GM11168 (cell line): ENCODE data around the gene PRR19.

Experiments
- in situ Hi-C: fragments of 300-500 bp; cut with MboI; formaldehyde crosslinking; loops from one replicate; pipeline ENCODE4 v1.12.0; 2022; ENCODE audit warnings: low sequenced_read_pairs; ENCODE audit not compliant: unreplicated experiment

The PRR19 gene

DNA sequence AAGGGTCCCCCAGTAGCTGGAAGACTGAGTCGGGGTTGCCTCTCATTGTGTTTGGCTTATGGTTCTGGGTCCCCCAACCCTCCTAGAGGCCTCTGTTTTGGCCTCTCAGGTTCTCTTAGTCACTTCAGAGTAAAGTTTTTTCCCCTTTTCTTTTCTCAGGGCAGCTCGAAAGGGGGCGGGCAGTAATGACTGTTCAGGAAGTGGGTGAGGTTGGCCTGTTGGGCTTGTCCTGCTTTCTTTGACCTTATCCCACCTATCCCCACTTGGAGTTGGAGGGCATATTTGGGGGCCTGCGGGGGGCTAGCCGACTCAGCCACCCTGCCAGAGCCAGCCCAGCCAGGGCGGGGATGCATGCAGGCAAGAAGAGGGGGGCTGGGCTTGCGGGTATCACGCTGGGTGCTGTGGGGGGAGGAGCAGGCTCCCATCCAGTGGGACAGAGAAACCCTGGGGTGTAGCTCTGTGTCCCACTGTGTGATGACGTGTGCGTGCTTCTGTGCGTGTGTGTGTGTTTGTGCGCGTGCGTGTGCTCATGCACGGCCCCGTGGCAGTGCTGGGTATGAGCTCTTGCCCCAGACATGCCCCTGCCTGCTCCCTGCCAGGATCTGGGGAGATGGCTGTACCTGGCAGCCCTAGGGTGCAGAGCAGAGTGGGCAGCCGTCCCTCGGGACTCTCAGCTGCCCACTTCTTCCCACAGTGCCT lies 31.4 kb upstream of the PRR19 start:
- in situ Hi-C loops = no loop called here

DNA sequence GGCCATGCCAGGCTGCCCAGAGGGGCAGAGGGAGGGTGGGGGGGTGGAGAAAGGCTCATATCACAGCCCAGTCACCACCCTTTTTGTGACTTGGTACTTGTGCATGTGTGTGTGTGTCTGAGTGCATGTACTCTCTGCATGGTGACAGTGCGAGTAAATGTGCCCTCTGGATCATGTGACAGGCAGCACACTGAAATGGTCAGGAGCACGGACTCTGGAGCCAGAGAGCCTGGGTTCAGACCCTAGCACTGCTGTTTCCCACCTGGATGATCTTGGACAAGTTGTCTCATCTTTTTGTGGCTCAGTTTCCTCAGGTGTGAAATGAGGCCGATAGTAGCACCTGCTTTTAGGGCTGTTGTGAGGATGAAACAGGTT lies 30.9 kb upstream of the PRR19 start:
- in situ Hi-C loops = no loop called here

DNA sequence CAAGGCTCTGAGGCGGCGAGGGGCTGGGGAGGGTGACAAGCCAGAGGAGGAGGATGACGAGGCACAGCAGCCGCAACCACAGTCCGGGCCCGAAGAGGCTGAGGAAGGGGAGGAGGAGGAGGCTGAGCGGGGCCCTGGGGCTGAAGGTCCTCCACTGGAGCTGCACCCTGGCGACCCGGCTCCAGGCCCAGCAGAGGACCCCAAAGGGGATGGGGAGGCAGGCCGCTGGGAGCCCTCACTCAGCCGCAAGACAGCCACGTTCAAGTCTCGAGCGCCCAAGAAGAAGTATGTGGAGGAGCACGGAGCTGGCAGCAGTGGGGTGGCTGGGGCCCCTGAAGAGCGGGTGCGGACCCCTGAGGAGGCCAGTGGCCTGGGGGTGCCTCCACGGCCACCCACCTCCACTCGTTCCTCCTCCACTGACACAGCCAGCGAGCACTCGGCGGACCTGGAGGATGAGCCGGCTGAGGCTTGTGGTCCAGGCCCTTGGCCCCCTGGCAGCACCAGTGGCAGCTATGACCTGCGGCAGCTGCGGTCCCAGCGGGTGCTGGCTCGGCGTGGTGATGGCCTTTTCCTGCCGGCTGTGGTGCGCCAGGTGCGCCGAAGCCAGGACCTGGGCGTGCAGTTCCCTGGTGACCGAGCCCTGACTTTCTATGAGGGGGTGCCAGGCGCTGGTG lies 29.9 kb upstream of the PRR19 start:
- in situ Hi-C loops = no loop called here

DNA sequence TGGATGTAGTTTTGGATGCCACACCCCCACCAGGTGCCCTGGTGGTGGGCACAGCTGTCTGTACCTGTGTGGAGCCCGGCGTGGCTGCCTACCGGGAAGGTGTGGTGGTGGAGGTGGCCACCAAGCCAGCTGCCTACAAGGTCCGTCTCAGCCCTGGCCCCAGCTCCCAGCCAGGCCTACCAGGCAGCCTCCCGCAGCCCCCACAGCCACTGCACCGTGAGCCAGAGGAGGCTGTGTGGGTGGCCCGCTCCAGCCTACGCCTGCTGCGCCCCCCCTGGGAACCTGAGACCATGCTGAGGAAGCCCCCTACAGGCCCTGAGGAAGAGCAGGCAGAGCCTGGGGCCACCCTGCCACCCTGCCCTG lies 29.4 kb upstream of the PRR19 start:
- in situ Hi-C loops = no loop called here

DNA sequence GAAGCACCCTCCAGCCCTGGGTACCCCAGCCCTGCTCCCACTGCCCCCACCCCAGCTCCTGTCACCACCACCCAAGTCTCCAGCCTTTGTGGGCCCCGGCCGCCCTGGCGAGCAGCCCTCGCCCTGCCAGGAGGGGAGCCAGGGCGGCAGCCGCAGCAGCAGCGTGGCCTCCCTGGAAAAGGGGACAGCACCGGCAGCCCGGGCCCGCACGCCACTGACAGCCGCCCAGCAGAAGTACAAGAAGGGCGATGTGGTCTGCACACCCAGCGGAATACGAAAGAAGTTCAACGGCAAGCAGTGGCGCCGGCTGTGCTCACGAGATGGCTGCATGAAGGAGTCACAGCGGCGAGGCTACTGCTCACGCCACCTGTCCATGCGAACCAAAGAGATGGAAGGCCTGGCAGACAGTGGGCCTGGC lies 28.9 kb upstream of the PRR19 start:
- in situ Hi-C loops = no loop called here

GRCh38 chr19:42273407-42274064 lies 28.4 kb upstream of the PRR19 start:
- in situ Hi-C loops = no loop called here

GRCh38 chr19:42274065-42274682 lies 27.8 kb upstream of the PRR19 start:
- in situ Hi-C loops = no loop called here

DNA sequence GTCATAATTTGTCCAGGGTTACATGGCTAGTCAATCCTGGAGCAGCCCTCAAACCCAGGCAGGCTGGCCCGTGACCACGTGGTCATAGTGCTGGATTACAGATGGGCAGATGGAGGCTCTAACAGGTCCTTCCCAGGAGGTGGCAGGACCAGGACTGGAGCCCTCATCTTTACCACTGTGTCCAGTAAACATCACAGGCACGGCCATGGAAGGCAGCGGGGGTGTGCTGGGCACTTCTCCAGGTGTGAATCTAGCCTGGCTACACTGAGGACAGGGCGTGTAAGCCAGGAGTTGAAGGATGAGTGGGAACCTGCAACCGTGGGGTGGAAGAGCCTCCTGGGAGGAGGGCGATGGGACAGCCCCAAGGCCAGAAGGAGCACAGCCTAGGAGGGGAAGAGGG lies 26.8 kb upstream of the PRR19 start:
- in situ Hi-C loops = no loop called here

GRCh38 chr19:42275517-42275916 lies 26.4 kb upstream of the PRR19 start:
- in situ Hi-C loops = no loop called here

- in situ Hi-C loops = no loop called here
Measured at GRCh38 chr19:42276284-42276683, 25.6 kb upstream of the PRR19 start.

GRCh38 chr19:42276821-42277220 lies 25.1 kb upstream of the PRR19 start:
- in situ Hi-C loops = no loop called here

DNA sequence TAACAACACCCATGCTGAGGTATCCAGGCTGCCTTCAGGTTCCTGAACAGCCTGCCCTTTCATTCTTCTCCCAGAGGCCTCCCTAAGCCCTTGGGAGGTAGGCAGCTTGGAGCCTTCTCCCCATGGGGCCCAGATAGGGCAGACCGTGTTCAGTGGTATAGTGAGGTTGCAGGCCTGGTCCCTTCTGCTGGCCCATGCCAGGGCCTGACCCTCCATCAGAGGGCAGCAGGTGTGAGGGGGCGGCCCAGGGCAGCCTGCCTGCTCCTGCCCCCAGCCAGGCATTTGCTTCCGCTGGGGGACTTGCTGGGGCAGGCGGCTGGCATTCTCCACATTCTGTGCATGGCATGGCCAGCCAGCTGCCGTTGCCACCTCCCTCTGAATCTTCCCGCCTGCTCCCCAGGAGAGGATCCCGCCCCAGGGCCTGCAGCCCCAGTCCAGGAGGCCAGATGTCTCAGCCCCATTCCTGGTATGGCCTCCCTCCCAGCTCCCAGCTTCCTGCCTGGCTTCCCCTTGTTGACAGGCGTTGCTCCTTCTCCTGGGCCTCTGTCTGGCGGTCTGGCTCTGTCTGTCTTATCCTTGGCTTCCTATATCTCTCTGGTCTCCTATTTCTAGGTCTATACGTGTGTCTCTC lies 24.0 kb upstream of the PRR19 start:
- in situ Hi-C loops = no loop called here

DNA sequence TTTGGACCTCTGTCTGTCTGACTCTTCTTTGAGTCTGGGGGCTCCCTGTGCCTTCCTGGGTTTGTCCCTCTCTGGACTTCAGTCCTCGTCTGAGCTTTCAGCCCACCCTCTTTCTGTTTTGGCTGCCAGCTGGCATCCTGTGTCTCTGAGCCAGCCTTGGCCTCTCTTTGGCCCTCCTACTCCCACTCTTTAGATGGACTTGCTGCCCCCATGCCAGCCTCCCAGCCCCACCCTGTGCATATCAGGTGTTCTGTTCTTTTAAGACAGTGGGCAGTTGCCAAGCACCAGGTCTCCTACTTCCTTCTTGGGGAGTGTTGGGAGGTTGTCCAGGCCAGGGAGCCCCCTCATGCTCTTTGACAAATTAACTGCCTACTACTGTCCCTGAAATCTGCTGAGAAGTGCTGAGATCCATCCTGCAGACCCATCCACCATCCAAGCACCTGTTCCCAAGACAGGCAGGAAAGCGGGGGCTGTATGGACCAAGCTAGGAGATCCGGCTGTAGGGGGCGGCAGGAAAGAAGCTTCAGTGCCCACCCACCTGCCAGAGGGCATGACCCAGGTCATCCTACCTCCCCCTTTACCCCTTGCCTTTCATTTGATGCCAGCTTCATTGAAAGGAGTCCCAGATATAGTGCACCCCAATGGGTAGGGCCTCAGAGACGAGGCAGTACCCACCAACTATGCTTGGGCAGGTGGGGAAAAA lies 23.3 kb upstream of the PRR19 start:
- in situ Hi-C loops = no loop called here

- in situ Hi-C loops = no loop called here
Measured at GRCh38 chr19:42279155-42279901, 22.6 kb upstream of the PRR19 start.

- in situ Hi-C loops = no loop called here
Measured at GRCh38 chr19:42279902-42280814, 21.8 kb upstream of the PRR19 start.

DNA sequence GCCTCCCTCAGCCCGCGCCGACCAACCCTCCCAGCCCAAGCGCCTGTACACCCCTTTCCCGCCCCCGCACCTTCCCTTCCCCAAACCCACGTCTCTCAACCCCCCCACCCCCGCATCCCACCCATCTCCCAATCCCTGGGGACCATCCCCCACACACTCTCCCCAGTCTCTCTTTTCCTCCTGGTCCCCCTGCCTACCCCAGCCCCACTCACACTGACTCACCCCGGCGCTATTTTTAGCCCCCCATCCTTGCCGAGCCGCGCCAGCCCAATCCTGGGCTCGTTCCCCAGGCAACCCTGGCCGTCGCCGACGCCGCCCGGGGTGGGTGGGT lies 21.2 kb upstream of the PRR19 start:
- in situ Hi-C loops = no loop called here

GRCh38 chr19:42281146-42281826 lies 20.6 kb upstream of the PRR19 start:
- in situ Hi-C loops = no loop called here
